Tibial nerve (tissue), 3 donors: Measurements from ENCODE around the gene ACBD3.

Experiments
- CTCF ChIP-seq, 5 experiments: fragments of 200-600 bp in 3 of 5; fragments of 450-650 bp in 2 of 5; sonication (generic) in 3 of 5; IDR thresholded peaks; one replicate each; pipeline ENCODE4 v1.5.1; 2016 to 2019; ENCODE audit warnings: antibody characterized with exemption in 5 of 5, mild to moderate bottlenecking in 3 of 5, moderate library complexity in 2 of 5
- POLR2A ChIP-seq, 2 donors: fragments of 450-650 bp; IDR thresholded peaks; one replicate each; pipeline ENCODE4 v1.6.1; 2017; ENCODE audit warnings: antibody characterized with exemption in 2 of 2, mild to moderate bottlenecking in 2 of 2, moderate library complexity in 2 of 2

- no peak for TF ChIP-seq POLR2A (IDR thresholded peaks at IDR 0.05)
- no peak for TF ChIP-seq CTCF (IDR thresholded peaks at IDR 0.05)
Measured at GRCh38 chr1:226131639-226132038, 54.9 kb downstream of the ACBD3 start.
